ENCODE data around the gene CNOT8.

- TF ChIP-seq CTCF (IDR thresholded peaks at IDR 0.05) (no peak), POLR2A (IDR thresholded peaks at IDR 0.05) (no peak), POLR2AphosphoS5 (IDR thresholded peaks at IDR 0.05) (no peak), EP300 (IDR thresholded peaks at IDR 0.05) (no peak)
These were observed 13.3 kb downstream of the CNOT8 start for GRCh38 chr5:154871734-154872133.

Data from sigmoid colon (tissue), 4 donors.